Caki2 (cell line): Measurements from ENCODE around the gene ICAM4. TPM values are rescaled to one million over a fixed set of nuclear protein-coding genes. Genes with fewer than 3 reads are reported as not detected.
"Not testable (repeated sequence)": the region's sequence is repeated elsewhere in the genome, so short reads cannot be mapped to it uniquely, and the experiment has no call there.

Experiments
- DNase-seq: peaks from one replicate; pipeline ENCODE4 v3.0.0-alpha.2; 2015; ENCODE audit warnings: low read depth
- in situ Hi-C: cut with HindIII; loops from 2 replicates; pipeline ENCODE4 v1.10.0; 2016; ENCODE audit warnings: low sequenced_read_pairs, low pct_unique_long_range_greater_than_20kb, mixed read lengths
- total RNA-seq: library from RNA; depleted of rRNA; stranded (reverse); fragments of >200 nt; shearing (Covaris generic); gene quantifications from 2 replicates; pipeline ENCODE4 v1.2.3, GENCODE V29; 2014; ENCODE audit warnings: low replicate concordance; rRNA removed

ICAM4 gene, protein sequence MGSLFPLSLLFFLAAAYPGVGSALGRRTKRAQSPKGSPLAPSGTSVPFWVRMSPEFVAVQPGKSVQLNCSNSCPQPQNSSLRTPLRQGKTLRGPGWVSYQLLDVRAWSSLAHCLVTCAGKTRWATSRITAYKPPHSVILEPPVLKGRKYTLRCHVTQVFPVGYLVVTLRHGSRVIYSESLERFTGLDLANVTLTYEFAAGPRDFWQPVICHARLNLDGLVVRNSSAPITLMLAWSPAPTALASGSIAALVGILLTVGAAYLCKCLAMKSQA
- total RNA-seq: not detected in 2 replicates

DNA sequence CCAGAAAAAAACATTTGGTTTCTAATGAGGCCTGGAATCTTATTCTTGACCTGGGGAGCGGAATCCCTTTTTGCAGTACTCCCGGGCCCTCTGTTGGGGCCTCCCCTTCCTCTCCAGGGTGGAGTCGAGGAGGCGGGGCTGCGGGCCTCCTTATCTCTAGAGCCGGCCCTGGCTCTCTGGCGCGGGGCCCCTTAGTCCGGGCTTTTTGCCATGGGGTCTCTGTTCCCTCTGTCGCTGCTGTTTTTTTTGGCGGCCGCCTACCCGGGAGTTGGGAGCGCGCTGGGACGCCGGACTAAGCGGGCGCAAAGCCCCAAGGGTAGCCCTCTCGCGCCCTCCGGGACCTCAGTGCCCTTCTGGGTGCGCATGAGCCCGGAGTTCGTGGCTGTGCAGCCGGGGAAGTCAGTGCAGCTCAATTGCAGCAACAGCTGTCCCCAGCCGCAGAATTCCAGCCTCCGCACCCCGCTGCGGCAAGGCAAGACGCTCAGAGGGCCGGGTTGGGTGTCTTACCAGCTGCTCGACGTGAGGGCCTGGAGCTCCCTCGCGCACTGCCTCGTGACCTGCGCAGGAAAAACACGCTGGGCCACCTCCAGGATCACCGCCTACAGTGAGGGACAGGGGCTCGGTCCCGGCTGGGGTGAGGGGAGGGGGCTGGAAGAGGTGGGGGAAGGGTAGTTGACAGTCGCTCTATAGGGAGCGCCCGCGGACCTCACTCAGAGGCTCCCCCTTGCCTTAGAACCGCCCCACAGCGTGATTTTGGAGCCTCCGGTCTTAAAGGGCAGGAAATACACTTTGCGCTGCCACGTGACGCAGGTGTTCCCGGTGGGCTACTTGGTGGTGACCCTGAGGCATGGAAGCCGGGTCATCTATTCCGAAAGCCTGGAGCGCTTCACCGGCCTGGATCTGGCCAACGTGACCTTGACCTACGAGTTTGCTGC is at the start of gene ICAM4:
ICAM4 (plus strand) TSS at position 153 of the 935 bp plus-strand sequence; CDS start at position 211, 58 bp downstream.
- in situ Hi-C loops: no loop called here
- DNase-seq: no peak

DNA sequence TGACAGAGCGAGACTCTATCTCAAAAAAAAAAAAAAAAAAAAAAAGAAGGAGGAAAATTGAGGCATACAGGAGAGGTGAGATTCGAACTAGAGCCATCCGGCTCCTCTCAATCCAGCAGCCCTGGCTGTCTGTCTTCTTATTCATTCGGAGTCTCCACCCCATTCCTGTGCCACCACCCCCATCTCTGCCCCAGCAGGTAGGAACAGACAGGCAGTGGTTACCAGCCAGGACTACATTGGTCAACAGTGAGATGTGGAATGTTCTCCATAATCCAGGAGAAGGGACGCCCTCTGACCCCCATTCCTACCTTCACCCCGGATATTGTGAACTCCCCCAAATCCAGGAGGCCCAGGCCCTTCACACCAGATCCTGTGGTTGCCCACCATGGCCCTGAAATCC is 49.1 kb upstream of the ICAM4 start:
- in situ Hi-C loops: no loop called here
- DNase-seq: no peak

DNA sequence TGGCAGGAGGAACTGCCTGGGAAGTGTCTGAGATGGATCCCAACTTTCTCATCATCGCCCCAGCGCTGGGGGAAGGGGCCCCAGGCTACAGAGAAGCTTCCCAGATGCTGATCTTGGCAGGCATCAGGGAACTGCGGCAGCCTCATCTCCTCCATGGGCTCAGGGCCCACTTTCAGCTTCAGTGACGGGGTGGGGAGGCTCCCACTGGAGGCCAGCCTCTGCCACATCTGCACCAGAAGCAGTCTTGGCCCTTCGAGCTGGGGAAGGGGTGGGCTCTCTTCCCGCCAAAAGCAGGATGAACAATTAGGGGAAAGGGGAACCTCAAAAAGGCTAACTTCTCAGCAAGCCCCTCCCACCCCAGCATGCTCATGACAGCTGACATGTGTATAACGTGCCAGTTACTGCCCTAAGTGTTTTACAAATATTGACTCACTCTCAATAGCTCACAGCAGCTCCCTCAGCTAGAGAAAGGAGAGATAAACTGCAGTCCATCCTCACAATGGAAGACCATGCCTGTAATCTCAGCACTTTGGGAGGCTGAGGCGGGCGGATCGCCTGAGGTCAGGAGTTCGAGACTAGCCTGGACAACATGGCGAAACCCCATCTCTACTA is 48.5 kb upstream of the ICAM4 start:
- no peak for DNase-seq
- in situ Hi-C loops: no loop called here

DNA sequence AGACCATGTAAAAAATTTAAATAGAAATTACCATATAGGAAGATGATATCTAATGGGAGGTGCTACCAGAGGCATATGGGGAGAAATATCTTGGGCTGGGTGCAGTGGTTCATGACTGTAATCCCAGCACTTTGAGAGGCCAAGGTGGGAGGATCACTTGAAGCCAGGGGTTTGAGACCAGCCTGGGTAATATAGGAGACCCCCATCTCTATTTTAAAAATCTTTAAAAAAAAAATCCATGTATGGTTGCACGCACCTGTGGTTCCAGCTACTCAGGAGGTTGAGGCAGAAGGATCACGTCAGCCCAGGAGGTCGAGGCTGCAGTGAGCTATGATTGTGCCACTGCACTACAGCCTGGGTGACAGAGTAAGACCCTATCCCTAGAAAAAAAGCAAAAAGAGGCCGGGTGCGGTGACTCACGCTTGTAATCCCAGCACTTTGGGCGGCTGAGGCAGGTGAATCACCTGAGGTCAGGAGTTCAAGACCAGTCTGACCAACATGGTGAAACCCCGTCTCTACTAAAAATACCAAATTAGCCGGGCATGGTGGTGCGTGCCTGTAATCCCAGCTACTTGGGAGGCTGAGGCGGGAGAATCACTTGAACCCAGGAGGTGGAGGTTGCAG is 44.8 kb upstream of the ICAM4 start:
- DNase-seq, in situ Hi-C loops: not testable (repeated sequence)

DNA sequence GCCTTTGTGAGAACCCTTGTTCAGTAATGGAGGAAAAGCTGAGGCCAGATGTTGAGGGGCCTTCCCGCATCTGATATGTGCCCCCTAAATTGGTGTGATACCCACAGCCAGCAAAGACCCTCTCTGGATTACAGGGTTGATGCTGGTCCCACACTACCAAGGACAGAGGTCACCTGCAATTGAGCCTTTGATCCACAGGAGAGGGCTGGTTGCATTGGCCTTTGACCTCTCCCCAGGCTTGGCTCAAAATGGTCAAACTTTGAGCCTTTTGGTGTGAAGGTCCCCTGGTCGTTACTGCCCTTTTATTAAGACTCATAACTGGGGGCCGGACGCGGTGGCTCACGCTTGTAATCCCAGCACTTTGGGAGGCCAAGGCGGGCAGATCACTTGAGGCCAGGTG is 43.1 kb upstream of the ICAM4 start:
- in situ Hi-C loops: no loop called here
- no peak for DNase-seq

DNA sequence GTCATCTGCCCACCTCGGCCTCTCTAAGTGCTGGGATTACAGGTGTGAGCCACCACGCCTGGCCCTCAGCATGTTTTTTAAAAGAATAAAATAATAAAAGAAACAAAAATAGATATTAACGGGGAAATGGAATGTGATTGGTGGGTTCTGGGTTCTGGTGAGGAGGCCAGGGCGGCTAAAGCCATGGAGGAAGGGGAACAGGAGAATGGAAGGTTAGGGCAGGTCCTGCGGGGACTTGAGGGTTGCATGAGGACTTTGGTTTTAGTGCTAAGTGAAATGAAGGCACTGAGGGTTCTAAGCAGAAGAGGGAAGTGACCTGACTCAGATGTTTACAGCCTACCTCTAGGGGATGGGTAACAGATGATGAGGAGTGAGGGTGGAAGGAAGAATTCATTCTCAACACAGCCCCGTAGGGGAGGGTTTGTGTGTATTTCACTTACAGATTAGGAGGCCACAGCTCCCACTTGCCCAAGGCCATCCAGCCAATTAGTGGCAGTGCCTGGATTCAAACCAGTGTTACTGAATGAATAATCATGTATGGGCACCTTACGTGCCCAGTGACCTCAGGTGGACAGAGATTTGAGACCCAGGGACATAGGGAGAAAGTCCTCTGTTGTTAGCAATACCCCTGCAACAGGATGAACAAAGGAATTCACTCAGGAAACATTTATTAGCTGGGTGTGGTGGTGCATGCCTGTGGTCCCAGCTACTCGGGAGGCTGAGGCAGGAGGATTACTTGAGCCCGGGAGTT is 41.4 kb upstream of the ICAM4 start:
- in situ Hi-C loops: no loop called here
- no peak for DNase-seq

DNA sequence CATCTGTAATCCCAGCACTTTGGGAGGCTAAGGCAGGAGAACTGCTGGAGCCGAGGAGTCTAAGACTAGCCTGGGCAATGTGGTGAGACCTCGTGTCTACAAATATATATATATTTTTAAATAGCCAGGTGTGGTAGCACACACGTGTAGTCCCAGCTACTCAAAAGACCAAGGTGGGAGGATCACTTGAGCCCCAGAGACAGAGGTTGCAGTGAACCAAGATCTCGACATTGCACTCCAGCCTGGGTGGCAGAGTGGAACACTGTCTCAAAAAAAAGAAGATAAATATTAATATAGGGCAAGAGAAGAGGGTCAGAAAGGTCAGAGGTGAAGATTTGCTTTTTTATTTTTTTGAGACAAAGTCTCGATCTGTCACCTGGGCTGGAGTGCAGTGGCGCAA is 40.2 kb upstream of the ICAM4 start:
- in situ Hi-C loops: no loop called here
- DNase-seq: no peak

DNA sequence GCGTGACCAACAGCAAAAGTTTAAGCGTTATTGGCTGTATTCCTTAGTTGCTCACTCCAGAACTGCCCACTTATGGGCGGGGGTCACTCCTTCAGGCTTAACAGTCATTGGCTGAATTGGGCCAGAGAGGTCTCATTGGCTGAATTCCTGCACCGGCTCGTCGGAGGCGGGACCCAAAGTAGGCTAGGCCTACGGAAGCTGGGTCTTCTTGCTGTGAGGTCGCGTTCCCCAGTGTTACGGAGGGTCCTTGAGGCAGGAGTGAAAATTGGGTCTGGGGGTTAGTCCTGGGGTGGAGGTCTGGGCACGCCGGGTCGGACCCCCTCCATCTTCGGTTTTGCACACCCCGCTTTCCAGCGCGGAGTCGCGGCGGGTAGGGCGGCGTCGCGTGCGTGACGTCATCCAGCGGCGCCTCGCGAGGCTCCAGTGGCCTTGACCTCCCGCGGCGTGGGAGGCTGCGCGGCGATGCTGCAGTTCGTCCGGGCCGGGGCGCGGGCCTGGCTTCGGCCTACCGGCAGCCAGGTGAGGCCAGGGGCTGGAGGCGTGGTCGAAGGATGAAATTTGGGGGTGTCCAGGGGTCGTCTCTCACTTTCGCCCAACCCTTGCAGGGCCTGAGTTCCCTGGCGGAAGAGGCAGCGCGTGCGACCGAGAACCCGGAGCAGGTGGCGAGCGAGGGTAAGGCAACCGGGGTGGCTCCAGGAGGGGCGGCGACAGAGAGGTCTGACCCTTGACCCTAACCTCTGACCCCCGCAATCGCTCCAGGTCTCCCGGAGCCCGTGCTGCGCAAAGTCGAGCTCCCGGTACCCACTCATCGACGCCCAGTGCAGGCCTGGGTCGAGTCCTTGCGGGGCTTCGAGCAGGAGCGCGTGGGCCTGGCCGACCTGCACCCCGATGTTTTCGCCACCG is 34.7 kb upstream of the ICAM4 start, which contains the start of gene MRPL4:
MRPL4 (plus strand) TSS at position 423 of the 903 bp plus-strand sequence; CDS start at position 463, 40 bp downstream.
- DNase-seq: peak; percentile 92
- in situ Hi-C loops: no loop called here

DNA sequence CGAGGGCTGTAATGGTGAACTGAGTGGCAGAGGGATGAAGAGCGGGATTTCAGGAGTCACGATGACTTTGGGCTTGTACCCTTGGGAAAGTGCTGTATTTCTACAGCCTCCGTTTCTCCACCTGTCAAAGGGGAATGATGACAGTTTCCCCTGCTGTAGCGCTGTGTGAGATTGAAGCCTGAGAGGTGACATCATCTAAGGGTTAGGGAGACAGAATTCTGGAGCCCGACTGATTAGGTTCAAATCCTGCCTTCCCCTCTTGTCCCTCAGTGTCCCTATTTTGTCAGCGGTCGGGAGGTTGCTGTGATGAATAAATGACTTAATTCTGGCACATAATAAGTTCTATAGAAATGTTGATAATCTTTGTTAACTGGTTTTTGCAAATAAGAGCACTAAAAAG is 34.0 kb upstream of the ICAM4 start:
- in situ Hi-C loops: no loop called here
- no peak for DNase-seq

DNA sequence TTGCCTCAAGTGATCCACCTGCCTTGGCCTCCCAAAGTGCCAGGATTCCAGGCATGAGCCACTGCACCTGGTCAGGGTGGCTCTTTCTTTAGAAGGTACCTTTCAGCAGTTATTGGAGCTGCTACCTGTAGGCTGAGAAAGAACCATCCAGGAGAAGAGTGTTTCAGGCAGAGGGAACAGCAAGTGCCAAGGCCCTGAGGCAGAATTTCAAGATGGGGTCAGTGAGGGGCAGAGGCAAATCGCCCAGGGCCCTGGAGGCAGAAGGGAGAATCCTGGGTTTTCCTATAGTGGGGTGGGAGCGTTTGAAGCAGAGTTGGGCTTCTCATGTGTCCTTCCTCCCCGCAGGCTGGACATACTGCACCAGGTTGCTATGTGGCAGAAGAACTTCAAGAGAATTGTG is 32.5 kb upstream of the ICAM4 start:
- DNase-seq: no peak
- in situ Hi-C loops: no loop called here

DNA sequence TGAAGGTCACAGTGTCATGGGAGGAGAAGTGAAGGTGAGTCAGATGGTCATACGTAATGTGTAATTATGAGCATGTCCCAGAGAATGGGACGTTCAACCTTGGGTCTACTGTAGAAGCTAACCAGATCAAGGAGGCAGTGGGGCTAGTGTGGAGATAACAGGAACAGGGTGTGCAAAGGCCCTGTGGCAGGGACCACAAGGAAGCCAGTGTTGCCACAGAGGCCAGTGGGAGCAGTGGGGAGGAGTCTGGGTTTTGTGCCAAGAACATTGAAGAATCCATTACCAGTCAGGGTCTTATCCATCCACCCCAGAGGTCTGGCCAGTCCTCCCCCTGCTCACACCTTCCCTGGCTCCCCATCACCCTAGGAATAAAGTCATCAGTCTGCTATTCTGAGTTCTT is 31.4 kb upstream of the ICAM4 start:
- in situ Hi-C loops: no loop called here
- no peak for DNase-seq

DNA sequence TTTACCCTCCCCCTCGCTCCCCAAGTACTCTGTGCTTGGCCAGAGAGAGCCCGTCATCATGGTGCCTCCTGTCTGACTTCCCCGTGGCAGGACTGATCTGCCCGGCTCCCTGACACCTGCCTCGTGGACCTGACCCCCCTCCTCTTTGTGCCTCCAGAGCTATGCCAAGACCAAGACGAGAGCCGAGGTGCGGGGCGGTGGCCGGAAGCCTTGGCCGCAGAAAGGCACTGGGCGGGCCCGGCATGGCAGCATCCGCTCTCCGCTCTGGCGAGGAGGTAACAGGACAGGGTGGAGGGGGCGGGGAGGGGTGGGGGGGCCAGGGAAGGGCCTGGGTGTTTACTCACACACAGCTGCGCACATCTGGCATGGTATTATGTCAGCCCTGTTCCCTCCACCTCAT is 30.2 kb upstream of the ICAM4 start:
- no peak for DNase-seq
- in situ Hi-C loops: no loop called here

DNA sequence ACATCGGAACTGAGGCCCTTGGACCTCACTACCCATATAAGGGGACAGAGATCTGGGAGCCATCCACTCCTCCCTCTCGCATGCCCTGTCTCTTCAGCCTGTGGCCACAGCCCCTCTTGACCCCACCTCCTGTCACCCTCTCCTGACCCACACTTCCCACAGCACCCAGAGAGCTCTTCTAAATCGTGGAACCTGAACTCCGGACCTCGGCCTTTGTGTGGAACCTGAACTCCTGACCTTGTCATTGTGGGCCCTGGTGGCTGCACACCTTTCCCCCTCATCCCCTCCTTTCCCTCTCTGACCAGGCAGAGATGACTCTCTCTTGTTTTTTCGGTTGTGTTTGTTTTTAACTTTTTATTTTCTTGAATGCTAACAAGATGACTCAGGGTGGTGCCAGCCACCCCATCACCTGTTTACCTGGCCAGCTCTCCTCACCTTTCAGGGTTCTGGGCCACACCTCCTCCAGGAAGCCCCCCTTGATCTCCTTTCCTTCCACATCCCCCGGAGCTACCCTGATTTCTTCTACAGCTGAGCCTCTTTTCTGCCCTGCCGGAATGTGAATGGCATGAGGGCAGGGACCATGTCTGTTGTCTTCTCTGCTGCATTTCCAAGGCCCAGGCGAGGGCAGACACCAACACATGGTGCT is 29.7 kb upstream of the ICAM4 start:
- in situ Hi-C loops: no loop called here
- no peak for DNase-seq

DNA sequence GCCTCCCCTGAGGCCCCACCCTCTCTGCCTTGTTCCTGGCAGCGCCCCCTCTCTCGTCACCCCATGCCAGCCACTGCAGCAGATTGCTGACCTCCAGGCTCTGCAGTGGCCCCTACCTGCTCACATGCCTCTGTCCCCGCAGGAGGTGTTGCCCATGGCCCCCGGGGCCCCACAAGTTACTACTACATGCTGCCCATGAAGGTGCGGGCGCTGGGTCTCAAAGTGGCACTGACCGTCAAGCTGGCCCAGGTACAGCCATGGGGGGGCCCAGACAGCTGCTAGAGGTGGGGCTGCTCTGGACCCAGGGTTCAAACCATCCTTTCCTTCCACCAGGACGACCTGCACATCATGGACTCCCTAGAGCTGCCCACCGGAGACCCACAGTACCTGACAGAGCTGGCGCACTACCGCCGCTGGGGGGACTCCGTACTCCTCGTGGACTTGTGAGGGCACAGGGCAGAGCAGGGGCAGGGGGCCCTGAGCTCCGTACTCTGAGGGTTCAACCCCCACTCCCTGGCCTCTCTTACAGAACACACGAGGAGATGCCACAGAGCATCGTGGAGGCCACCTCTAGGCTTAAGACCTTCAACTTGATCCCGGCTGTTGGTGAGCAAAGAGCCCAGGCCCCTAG is 28.6 kb upstream of the ICAM4 start:
- in situ Hi-C loops: no loop called here

DNA sequence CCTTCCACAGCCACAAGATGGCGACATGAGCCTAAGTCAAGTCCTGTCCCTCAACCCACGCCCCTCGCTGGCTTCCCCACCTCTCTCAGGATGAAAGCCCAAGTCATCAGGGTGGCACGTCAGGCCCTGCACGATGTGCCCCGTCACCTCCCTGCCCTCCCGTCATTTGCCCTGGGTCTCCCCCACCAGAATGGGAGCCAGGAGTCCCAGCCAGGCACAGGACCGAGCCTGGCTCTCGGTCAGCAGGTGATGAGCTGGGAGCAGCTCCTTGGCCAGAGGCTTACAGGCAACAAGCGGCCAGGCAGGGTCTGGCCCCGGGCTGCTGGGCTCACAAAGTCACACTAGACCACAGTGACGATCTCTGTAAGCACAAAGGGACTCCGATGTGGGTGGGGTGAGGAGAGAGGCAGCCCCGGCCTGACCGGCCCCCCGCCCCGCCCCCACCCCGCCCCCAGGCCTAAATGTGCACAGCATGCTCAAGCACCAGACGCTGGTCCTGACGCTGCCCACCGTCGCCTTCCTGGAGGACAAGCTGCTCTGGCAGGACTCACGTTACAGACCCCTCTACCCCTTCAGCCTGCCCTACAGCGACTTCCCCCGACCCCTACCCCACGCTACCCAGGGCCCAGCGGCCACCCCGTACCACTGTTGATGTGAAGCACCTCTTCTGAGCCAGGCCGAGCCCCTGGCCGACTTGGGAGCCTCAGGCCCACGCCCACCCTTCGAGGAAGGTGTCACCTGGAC is 27.4 kb upstream of the ICAM4 start:
- in situ Hi-C loops: no loop called here
- DNase-seq: peak; percentile 71

More for the DNA sequence above, 28.6 kb upstream of the ICAM4 start:
- no peak for DNase-seq
